Measurements from ENCODE around the gene MEG3.

The MEG3 gene

GRCh38 chr14:100804558-100805309, 21.2 kb upstream of the MEG3 start:
- Histone ChIP-seq H3K27me3 (ENCODE audit: control insufficient read depth, insufficient read depth, low read length) (no peaks in the 10 kb centered on the region), H3K79me2 (no peaks in the 10 kb centered on the region), H3K4me1 (no peaks in the 10 kb centered on the region), H3K4me2 (ENCODE audit: low read length) (no peak overlapping the region), H3K36me3 (ENCODE audit: control insufficient read depth, insufficient read depth, low read length) (no peaks in the 10 kb centered on the region), H2AFZ (no peak overlapping the region), H3K27ac (no peak overlapping the region), H3K9me3 (ENCODE audit: control insufficient read depth, low read length) (no peaks in the 10 kb centered on the region), H3K4me3 (ENCODE audit: low read depth, low read length) (no peak overlapping the region), H3K9ac (no peak overlapping the region)
- TF ChIP-seq, protein P1, sequence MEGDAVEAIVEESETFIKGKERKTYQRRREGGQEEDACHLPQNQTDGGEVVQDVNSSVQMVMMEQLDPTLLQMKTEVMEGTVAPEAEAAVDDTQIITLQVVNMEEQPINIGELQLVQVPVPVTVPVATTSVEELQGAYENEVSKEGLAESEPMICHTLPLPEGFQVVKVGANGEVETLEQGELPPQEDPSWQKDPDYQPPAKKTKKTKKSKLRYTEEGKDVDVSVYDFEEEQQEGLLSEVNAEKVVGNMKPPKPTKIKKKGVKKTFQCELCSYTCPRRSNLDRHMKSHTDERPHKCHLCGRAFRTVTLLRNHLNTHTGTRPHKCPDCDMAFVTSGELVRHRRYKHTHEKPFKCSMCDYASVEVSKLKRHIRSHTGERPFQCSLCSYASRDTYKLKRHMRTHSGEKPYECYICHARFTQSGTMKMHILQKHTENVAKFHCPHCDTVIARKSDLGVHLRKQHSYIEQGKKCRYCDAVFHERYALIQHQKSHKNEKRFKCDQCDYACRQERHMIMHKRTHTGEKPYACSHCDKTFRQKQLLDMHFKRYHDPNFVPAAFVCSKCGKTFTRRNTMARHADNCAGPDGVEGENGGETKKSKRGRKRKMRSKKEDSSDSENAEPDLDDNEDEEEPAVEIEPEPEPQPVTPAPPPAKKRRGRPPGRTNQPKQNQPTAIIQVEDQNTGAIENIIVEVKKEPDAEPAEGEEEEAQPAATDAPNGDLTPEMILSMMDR (IDR thresholded peaks at IDR 0.05): no peak

GRCh38 chr14:100806386-100806785, 19.5 kb upstream of the MEG3 start:
- Histone ChIP-seq H3K9ac (no peak overlapping the region), H3K9me3 (ENCODE audit: control insufficient read depth, low read length) (no peaks in the 10 kb centered on the region), H3K4me1 (no peaks in the 10 kb centered on the region), H3K4me3 (ENCODE audit: low read depth, low read length) (no peak overlapping the region), H2AFZ (no peak overlapping the region), H3K27ac (no peak overlapping the region), H3K36me3 (ENCODE audit: control insufficient read depth, insufficient read depth, low read length) (no peaks in the 10 kb centered on the region), H3K27me3 (ENCODE audit: control insufficient read depth, insufficient read depth, low read length) (no peaks in the 10 kb centered on the region), H3K4me2 (ENCODE audit: low read length) (no peak overlapping the region), H3K79me2 (no peaks in the 10 kb centered on the region)
- TF ChIP-seq, protein P1 (IDR thresholded peaks at IDR 0.05): no peak

DNA sequence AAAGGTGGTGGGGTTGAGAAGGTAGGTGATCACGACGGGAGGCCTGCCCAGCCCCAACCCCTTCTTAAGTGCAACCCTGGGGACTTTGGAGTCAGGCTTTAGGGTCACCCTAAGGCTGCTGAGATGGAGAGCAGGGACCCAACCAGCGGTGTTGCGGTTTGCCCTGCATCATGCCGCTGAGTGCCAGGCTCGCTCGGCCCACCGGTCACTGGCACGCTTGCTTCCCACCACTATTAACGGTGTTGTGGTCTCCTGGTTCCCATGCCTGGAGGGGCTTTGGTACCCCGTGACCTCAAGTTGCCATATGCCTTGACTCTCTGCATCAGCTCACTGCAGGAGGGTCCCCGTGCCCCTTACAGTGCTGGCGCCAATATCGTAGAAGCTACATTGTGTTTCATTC, 18.4 kb upstream of the MEG3 start:
- Histone ChIP-seq H3K4me3 (ENCODE audit: low read depth, low read length) (no peak overlapping the region), H3K79me2 (no peaks in the 10 kb centered on the region), H3K9ac (no peak overlapping the region), H3K27me3 (ENCODE audit: control insufficient read depth, insufficient read depth, low read length) (no peaks in the 10 kb centered on the region), H3K36me3 (ENCODE audit: control insufficient read depth, insufficient read depth, low read length) (no peaks in the 10 kb centered on the region), H3K9me3 (ENCODE audit: control insufficient read depth, low read length) (no peaks in the 10 kb centered on the region), H3K27ac (no peak overlapping the region), H3K4me2 (ENCODE audit: low read length) (no peak overlapping the region), H3K4me1 (no peaks in the 10 kb centered on the region), H2AFZ (no peak overlapping the region)
- TF ChIP-seq, protein P1 (IDR thresholded peaks at IDR 0.05): no peak

DNA sequence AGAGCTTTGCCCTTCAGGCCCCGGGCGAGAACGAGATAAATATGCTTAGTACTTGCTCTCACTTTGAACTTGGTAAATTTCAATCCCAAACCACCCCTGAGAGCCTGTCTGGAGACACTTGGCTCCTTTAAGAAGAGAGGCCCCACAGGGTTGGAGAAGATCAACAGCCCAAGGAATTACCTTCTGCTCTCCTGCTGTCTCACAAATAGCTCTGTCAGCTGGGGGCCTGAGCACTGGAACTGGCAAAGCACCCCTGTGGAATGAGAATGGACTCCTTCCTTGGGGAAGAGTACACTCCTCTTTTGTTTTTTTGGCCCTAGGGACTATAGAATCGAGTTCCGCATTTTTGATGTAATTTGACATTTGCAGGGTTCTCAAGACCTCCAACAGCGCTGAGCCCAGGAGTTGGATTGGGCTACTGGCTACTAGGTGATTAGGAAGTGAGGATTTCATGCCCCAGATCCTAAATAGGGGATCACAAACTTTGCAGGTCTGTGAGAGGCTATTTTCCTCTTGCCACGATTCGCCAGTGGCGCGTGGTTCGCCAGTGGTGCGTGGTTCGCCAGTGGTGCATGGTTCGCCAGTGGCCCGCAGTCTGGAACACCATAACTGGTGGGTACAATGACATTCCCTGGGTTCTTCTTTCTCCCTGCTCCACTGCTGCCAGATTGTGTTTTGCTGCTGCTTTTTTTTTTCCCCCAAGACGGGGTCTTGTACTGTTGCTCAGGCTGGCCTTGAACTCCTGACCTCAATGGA, 17.8 kb upstream of the MEG3 start:
- no peak overlapping the region for H3K4me2 ChIP-seq (ENCODE audit: low read length)

More for the DNA sequence above, 17.8 kb upstream of the MEG3 start:
- H3K79me2 ChIP-seq: no peaks in the 10 kb centered on the region
- no peak overlapping the region for H2AFZ ChIP-seq
- H3K27me3 ChIP-seq (ENCODE audit: control insufficient read depth, insufficient read depth, low read length): no peaks in the 10 kb centered on the region
- no peak overlapping the region for H3K27ac ChIP-seq
- H3K4me3 ChIP-seq (ENCODE audit: low read depth, low read length): no peak overlapping the region
- H3K9ac ChIP-seq: no peak overlapping the region
- no peaks in the 10 kb centered on the region for H3K9me3 ChIP-seq (ENCODE audit: control insufficient read depth, low read length)
- TF ChIP-seq, protein P1 (IDR thresholded peaks at IDR 0.05): no peak
- H3K4me1 ChIP-seq: no peaks in the 10 kb centered on the region
- no peaks in the 10 kb centered on the region for H3K36me3 ChIP-seq (ENCODE audit: control insufficient read depth, insufficient read depth, low read length)
